Stomach (tissue), 9 donors: ENCODE measurements around the gene TBXAS1. TPM values are rescaled to one million over a fixed set of nuclear protein-coding genes. Genes with fewer than 3 reads are reported as not detected.

ENCODE experiments used
- DNase-seq, 2 donors: peaks; one replicate each; pipeline versions ENCODE4 v3.0.0 to v3.0.0-alpha.2; 2013 to 2019
- H3K27ac ChIP-seq, 5 donors: fragments of 200-600 bp in 4 of 5; sonication (generic) in 4 of 5; one replicate each; pipeline ENCODE4 v1.5.1; 2013 to 2019; ENCODE audit warnings: mild to moderate bottlenecking in 1 of 5, moderate library complexity in 1 of 5
- H3K27me3 ChIP-seq, 3 donors: fragments of 200-600 bp; sonication (generic); one replicate each; pipeline ENCODE4 v1.5.1; 2017 to 2019; ENCODE audit warnings: mixed run types in 1 of 3
- H3K36me3 ChIP-seq, 4 donors: fragments of 200-600 bp; sonication (generic); 1 replicate in 3 of 4; 2 replicates in 1 of 4; pipeline ENCODE4 v1.5.1; 2016 to 2019
- H3K4me1 ChIP-seq, 4 donors: fragments of 200-600 bp; sonication (generic); one replicate each; pipeline ENCODE4 v1.5.1; 2016 to 2019
- H3K4me3 ChIP-seq, 4 donors: fragments of 200-600 bp; sonication (generic) in 3 of 4; one replicate each; pipeline ENCODE4 v1.5.1; 2016 to 2019; ENCODE audit warnings: mild to moderate bottlenecking in 1 of 4
- H3K9me3 ChIP-seq, 4 donors: fragments of 200-600 bp; sonication (generic); one replicate each; pipeline ENCODE4 v1.5.1; 2016 to 2019
- CTCF ChIP-seq, 7 experiments: fragments of 450-650 bp in 4 of 7; fragments of 200-600 bp in 3 of 7; sonication (generic) in 3 of 7; IDR thresholded peaks; one replicate each; pipeline ENCODE4 v1.5.1; 2016 to 2019; ENCODE audit warnings: antibody characterized with exemption in 7 of 7, control low read depth in 2 of 7, mild to moderate bottlenecking in 1 of 7
- EP300 ChIP-seq: sonication (generic); formaldehyde crosslinking; IDR thresholded peaks from one replicate; pipeline ENCODE4 v1.6.1; 2017; ENCODE audit warnings: antibody characterized with exemption
- POLR2A ChIP-seq, 4 donors: fragments of 450-650 bp; IDR thresholded peaks; one replicate each; pipeline ENCODE4 v1.6.1; 2016; ENCODE audit warnings: antibody characterized with exemption in 4 of 4, control low read depth in 2 of 4, mild to moderate bottlenecking in 1 of 4, moderate library complexity in 1 of 4
- POLR2AphosphoS5 ChIP-seq, 3 donors: sonication (generic); formaldehyde crosslinking; IDR thresholded peaks; one replicate each; pipeline ENCODE4 v1.6.1; 2016; ENCODE audit warnings: antibody characterized with exemption in 3 of 3
- WGBS, 5 donors: extraction: QIAGEN DNeasy Blood & Tissue Kit in 3 of 5; methylation state at CpG; one replicate each; pipeline versions ENCODE4 v1.1.5 to v1.1.7; 2013 to 2018; 5-methylcytosine and 5-hydroxymethylcytosine counted together
- intact Hi-C: fragments of 100-400 bp; cut with DNase I; formaldehyde crosslinking; loops from one replicate; pipeline ENCODE4 v1.15.1; 2023; ENCODE audit warnings: low total_unique reads
- polyA plus RNA-seq, 3 donors: library from polyadenylated mRNA; stranded (reverse); fragments of 200-250 nt; gene quantifications; one replicate each; pipeline ENCODE4 v1.2.3, GENCODE V29; 2013
- total RNA-seq, 5 donors: library from RNA; depleted of rRNA; stranded (reverse); fragments of >200 nt; gene quantifications; one replicate each; pipeline versions ENCODE4 v1.1.0 to v1.2.3, GENCODE V29; 2014 to 2016
- donor health status: healthy with polysubstance abuse.
- donor health status: Bipolar disorder and iron deficiency.
- donor health status: healthy.

TBXAS1 gene
- total and polyA plus RNA-seq, 8 donors: 1.4 to 92.8 (median 15.1) TPM

- no peaks in the 10 kb centered on the region for H3K36me3 ChIP-seq
- intact Hi-C loops: no loop called here
Observed at GRCh38 chr7:139991269-139991666, 162.2 kb downstream of the TBXAS1 start.

GRCh38 chr7:139991911-139992310 lies 162.8 kb downstream of the TBXAS1 start:
- intact Hi-C loops: no loop called here
- Histone ChIP-seq H3K4me3 (no peak overlapping the region), H3K4me1 (peaks cover 0 to 13% (median 10%) of the 10 kb centered on the region in 4 donors), H3K27ac (no peak overlapping the region), H3K36me3 (no peaks in the 10 kb centered on the region), H3K27me3 (no peaks in the 10 kb centered on the region), H3K9me3 (no peaks in the 10 kb centered on the region)
- TF ChIP-seq POLR2A (IDR thresholded peaks at IDR 0.05) (no peak), POLR2AphosphoS5 (IDR thresholded peaks at IDR 0.05) (no peak), CTCF (IDR thresholded peaks at IDR 0.05) (no peak), EP300 (no peak)
- DNase-seq: no peak
- WGBS, 5 donors: 64 to 84% (median 81%) methylated on average over 4 to 6 of the region's 6 CpGs

More at GRCh38 chr7:139991269-139991666, 162.2 kb downstream of the TBXAS1 start:
- 80 to 86% (median 85%) methylated on average over 5 of the region's 5 CpGs for WGBS, 5 donors
- Histone ChIP-seq H3K4me3 (no peak overlapping the region), H3K27ac (no peak overlapping the region), H3K4me1 (peaks cover 0 to 13% (median 10%) of the 10 kb centered on the region in 4 donors), H3K9me3 (no peaks in the 10 kb centered on the region), H3K27me3 (no peaks in the 10 kb centered on the region)
- DNase-seq: no peak
- no peak for TF ChIP-seq CTCF (IDR thresholded peaks at IDR 0.05)
- TF ChIP-seq POLR2AphosphoS5 (IDR thresholded peaks at IDR 0.05): no peak
- TF ChIP-seq EP300: no peak
- TF ChIP-seq POLR2A (IDR thresholded peaks at IDR 0.05): no peak

GRCh38 chr7:139992353-139993044 lies 163.4 kb downstream of the TBXAS1 start:
- TF ChIP-seq POLR2AphosphoS5 (IDR thresholded peaks at IDR 0.05) (no peak), CTCF (IDR thresholded peaks at IDR 0.05) (no peak), POLR2A (IDR thresholded peaks at IDR 0.05) (no peak), EP300 (no peak)
- peak in 1 of 2 donors; percentile 36 for DNase-seq
- no peak overlapping the region for H3K4me3 ChIP-seq
- no peaks in the 10 kb centered on the region for H3K36me3 ChIP-seq
- H3K27ac ChIP-seq: no peak overlapping the region
- H3K9me3 ChIP-seq: no peaks in the 10 kb centered on the region
- intact Hi-C loops: no loop called here
- no peaks in the 10 kb centered on the region for H3K27me3 ChIP-seq
- WGBS, 5 donors: 82 to 89% (median 87%) methylated on average over 14 of the region's 14 CpGs
- peaks cover 0 to 13% (median 10%) of the 10 kb centered on the region in 4 donors for H3K4me1 ChIP-seq

GRCh38 chr7:139993169-139993568 lies 164.1 kb downstream of the TBXAS1 start:
- intact Hi-C loops: no loop called here
- no peak for DNase-seq
- no peak overlapping the region for H3K27ac ChIP-seq
- H3K36me3 ChIP-seq: no peaks in the 10 kb centered on the region
- TF ChIP-seq POLR2AphosphoS5 (IDR thresholded peaks at IDR 0.05): no peak
- no peak for TF ChIP-seq EP300
- TF ChIP-seq CTCF (IDR thresholded peaks at IDR 0.05): no peak
- WGBS, 5 donors: 87 to 96% (median 91%) methylated on average over 8 of the region's 8 CpGs
- H3K9me3 ChIP-seq: no peaks in the 10 kb centered on the region
- H3K4me3 ChIP-seq: no peak overlapping the region
- peaks cover 0 to 13% (median 10%) of the 10 kb centered on the region in 4 donors for H3K4me1 ChIP-seq
- H3K27me3 ChIP-seq: no peaks in the 10 kb centered on the region
